GM21717 (cell line): ENCODE measurements around the gene VTI1A.
"Not testable (repeated sequence)": the region's sequence is repeated elsewhere in the genome, so short reads cannot be mapped to it uniquely, and the experiment has no call there.

Source experiments
- ATAC-seq: cut with Tn5 transposase; IDR thresholded peaks from one replicate; pipeline ENCODE4 v1.9.1; 2021; ENCODE audit warnings: mild to moderate bottlenecking, moderate library complexity; ENCODE audit not compliant: unreplicated experiment

The VTI1A gene

DNA sequence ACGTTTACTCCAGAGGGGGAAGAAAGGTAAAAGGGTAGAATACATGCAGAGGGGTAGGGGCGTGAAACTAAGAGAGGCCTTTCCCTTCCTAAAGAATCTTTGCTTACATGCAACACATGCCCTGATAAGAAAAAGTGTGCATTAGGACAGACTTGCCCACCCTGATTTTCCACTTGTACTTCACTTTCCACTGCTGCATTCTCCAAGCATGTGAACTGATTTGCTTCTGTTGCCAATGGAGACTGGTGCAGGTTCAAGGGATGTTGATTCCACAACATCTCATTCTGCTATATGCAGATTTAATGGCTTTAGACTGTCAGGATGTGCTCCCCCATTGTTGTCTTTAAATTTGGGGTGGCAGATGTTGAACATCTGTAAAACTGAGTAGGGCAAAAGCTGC lies 265.5 kb downstream of the VTI1A start:
- no peak for ATAC-seq

- ATAC-seq = no peak
Observed at GRCh38 chr10:112713411-112713810, 266.4 kb downstream of the VTI1A start.

DNA sequence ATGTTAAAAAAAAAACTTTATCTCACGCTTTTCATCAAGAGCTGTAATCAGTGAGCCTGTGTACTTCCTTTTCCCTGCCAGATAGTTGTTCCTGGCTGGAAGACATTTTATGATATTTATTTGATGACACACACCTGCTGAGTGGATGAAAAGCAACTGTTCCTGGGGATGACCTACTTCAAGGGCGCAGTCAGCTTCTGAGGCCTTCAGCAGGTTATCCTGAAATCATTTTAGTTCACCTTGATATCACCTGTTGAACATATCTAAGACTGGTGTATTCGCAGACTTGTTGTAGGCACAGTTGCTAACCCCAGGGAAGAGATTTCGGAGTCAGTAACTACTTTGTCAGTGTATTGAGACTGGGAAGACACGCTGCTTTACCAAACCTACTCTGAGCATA lies 268.6 kb downstream of the VTI1A start:
- ATAC-seq = no peak

GRCh38 chr10:112716076-112716475 lies 269.1 kb downstream of the VTI1A start:
- ATAC-seq = no peak

- ATAC-seq = no peak
Observed at GRCh38 chr10:112716924-112717413, 270.0 kb downstream of the VTI1A start.

DNA sequence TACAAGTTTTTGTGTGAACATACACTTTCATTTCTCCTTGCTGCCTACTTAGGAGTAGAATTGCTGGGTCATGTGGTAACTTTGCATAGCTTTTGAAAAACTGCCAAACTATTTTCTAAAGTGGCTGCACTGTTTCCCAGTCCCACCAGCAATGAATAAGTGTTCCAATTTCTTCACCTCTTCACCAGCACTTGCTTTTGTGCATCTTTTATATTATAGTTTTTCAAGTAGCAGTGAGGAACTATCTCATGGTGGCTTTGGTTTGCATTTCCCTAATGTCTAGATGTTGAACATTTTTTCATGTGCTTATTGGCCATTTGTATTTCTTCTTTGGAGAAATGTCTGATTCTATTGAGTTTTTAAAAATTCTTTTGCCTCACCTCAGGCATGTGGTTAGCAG lies 273.2 kb downstream of the VTI1A start:
- no peak for ATAC-seq

- ATAC-seq = no peak
Observed at GRCh38 chr10:112721080-112721698, 274.2 kb downstream of the VTI1A start.

DNA sequence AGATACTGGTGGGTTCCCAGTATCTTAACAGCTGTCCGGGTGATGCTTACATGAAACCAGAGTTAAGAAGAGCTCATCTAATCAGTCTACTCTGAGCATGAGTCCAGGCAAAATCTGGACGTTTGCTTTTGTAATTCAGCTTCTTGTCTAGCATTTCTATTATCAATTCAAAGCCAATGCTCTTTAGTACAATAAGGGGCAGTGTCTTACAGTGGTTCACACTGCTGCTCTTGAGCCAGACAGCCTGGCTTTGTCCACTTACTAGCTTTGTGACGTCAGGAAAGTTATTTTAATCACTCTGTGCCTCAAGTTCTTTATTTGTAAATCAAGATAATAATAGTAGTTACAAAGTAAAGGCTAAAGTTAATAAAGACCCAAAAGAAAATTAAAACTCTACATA lies 275.7 kb downstream of the VTI1A start:
- no peak for ATAC-seq

DNA sequence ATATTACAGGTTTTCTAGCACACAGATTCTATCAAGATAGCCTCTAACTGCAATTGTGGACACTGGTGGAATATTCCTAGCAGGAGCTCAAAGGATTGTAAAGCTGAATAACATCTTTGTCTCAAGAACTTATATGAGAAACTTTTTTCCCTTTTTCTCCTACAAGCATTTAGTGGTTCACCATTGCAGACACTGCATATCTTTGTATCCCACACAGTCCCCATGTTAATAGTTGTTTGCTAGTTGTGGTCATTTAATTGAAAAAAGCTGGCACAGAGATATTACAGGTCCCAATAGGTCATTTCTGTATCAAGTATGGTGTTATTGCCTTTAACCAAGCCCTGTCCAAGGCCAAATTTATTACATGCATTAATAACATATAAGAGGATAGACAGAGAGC lies 276.9 kb downstream of the VTI1A start:
- ATAC-seq = no peak

- no peak for ATAC-seq
Observed at GRCh38 chr10:112724404-112724991, 277.5 kb downstream of the VTI1A start.

DNA sequence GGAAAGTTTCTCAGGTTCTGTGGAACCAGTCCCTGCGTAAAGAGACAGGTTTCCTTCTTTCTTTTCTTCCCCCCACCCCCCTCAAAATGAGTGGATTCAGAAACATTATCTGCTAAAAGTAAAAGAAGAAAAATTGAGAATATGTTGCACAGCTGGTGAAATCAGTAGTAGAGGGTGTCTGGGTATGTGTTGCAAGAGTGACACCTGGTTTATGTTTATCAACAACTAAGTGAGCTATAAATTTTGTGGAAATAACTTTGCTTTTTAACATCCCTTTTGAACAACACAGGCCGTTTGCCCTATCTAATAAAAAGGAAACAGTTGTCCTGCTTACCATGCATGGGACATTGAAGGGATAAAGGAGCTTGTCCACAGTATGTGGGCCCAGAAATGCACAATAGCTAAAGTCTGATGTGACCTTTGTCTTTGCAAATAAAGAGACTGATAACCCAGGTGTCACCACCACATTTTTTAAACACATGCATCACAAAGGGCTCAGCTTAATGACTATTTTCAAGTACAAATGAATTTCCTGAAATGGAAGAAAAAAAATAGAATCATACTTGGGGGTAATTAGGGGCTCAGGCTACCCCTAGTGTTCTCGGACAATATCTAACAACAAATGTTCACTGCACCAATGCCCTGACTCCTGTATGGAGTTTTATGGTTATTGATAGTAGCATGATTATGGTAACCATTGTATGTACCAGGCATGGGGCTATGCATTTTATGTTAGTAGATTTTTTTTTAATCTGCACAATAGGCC lies 281.3 kb downstream of the VTI1A start:
- ATAC-seq = no peak

DNA sequence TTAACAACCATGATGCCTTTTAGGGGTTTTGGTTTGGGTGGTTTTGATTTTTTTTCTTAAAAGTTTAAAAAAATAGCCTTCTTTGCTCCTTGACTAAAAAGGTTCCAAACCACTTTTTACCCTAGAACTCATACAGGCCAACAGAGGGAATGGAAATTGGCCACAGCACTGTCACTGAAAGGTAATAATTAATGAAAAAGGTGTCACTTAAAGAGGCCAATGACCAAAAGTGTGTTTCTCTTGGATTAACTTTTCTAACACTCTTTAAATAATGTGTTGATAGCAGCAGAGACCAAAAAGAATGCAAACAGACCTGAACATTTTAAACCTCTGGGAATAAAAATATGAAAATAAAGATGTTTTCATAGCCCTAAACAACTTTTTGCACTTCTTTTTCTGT lies 282.0 kb downstream of the VTI1A start:
- ATAC-seq = no peak

- not testable (repeated sequence) for ATAC-seq
Observed at GRCh38 chr10:112731450-112731849, 284.4 kb downstream of the VTI1A start.

- no peak for ATAC-seq
Observed at GRCh38 chr10:112732277-112732921, 285.4 kb downstream of the VTI1A start.

DNA sequence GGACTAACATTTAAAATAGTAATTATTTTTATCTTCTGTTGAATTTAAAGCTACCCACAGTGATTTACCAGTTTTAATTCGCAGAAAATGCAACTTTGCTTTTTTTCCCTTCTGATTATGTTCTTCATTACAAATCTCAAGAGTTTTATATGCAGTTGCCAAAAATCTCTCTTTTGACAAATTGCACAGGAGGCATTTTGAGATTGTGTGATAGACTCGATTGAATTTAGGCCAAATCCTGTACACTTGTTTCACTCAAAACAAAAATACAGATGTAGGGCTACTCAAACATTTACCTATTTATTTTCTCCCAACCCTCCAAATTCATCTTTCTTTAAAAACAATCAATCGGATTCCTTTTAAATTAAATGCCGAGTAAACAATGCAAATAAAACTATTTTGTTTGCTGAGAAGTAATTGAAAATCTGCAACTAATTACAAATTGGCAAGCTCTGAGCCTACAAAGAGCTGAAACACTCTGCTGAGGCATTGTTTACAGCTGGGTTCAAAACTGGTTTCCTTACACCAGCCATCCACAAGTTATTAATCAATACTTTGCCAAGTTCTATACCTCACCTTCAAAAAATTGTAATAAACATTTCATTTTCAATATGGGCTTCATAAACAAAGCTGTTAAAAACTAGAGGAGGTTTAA lies 288.2 kb downstream of the VTI1A start:
- ATAC-seq = no peak

DNA sequence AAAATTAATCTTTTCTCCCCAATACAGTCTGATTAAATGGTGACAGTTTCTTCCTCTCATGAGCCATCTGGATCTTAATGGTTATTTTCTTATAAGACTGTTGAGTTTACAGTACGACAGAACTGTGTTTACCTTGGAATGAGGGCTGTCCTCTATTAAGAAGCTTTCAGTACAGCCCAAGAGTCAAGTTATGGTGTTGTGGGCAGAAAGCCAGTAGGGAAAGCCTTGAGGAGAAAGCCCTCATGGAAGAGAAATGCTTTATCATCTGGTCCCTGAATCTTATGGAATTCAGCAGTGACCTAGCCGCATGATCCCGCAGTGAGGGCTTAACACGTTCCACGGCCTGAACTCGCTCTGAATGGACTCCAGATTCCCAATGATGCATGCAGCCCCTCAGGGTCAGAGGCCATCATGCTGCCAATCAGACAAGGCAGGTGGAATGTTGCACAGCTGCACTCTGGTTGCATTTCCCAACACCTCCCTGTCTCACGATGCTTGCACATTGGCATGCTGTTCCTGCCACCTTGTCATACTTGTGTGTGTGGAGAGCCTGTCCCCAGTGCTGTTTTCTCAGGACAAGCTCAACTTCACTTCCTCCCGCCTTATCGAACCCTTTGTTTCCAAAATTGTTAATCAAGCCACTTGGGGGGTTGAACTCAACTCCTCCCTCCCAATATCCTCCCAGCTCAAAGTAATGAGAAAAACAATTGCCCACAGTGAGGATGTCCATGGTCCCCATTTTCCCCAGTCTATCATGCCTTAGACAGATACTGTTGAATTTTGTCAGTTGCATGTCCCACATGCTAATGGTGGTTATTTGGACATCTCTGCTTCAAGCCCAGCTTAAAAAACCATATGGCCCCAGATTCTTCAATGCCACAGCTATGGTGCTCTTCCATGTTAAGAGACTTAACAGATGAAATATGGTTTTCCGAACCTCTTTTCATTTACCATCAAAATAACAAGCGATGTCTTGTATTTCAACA lies 291.9 kb downstream of the VTI1A start:
- ATAC-seq = no peak

- ATAC-seq = no peak
Observed at GRCh38 chr10:112739592-112740353, 292.8 kb downstream of the VTI1A start.

GRCh38 chr10:112741830-112742402 lies 294.9 kb downstream of the VTI1A start:
- no peak for ATAC-seq
